Mucosa of stomach (tissue), 1 donor: Measurements from ENCODE around the gene HOMEZ.
"Not testable (repeated sequence)": the region's sequence is repeated elsewhere in the genome, so short reads cannot be mapped to it uniquely, and the experiment has no call there.

Experiments
- H3K27me3 ChIP-seq: one replicate; pipeline ENCODE4 v1.7.0; 2013; ENCODE audit warnings: mild to moderate bottlenecking, low read length; ENCODE audit not compliant: control insufficient read depth, insufficient read depth
- H3K36me3 ChIP-seq: one replicate; pipeline ENCODE4 v1.7.0; 2013; ENCODE audit warnings: low read length; ENCODE audit not compliant: control insufficient read depth, insufficient read depth
- H3K4me1 ChIP-seq: one replicate; pipeline ENCODE4 v1.7.0; 2013; ENCODE audit warnings: mild to moderate bottlenecking, low read length; ENCODE audit not compliant: control insufficient read depth, insufficient read depth
- H3K4me3 ChIP-seq: one replicate; pipeline ENCODE4 v1.7.0; 2013; ENCODE audit warnings: low read length
- H3K9ac ChIP-seq: one replicate; pipeline ENCODE4 v1.7.0; 2013; ENCODE audit warnings: mild to moderate bottlenecking, low read length, moderate library complexity
- H3K9me3 ChIP-seq: one replicate; pipeline ENCODE4 v1.7.0; 2013; ENCODE audit warnings: mild to moderate bottlenecking, low read length, moderate library complexity; ENCODE audit not compliant: control insufficient read depth
- donor health status: Pancreatic carcinoma.

HOMEZ gene

DNA sequence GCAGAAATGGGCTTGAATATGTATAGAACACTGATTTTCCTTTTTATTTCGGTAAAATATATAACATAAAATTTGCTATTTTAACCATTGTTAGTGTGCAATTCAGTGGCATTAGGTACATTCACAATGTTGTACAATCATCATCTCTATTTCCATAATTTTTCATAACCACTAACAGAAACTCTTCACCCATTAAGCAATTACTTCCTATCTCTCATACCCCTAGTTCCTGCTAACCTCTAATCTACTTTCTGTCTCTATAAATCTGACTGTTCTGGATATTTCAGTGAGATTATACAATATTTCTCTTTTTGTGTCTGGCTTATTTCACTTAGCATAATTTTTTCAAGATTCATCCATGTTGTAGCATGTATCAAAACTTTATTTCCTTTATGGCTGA lies 57.1 kb downstream of the HOMEZ start:
- Histone ChIP-seq H3K27me3 (no peaks in the 10 kb centered on the region), H3K4me1 (no peaks in the 10 kb centered on the region), H3K36me3 (no peaks in the 10 kb centered on the region)

DNA sequence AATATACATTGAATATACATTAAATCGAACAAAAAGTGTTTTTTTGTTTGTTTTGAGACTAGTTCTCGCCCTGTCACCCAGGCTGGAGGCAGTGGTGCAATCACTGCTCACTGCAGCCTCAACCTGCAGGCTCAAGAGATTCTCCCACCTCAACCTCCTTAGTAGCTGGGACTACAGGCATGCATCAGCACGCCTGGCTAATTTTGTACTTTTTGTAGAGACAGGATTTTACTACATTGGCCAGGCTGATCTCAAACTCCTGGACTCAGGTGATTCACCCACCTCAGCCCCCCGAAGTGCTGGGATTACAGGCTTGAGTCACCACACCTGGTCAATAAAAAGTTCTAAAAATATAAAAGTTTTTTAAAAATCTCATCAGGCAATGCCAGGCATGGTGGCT lies 58.4 kb downstream of the HOMEZ start:
- Histone ChIP-seq H3K27me3 (no peaks in the 10 kb centered on the region), H3K4me1 (no peaks in the 10 kb centered on the region), H3K9me3 (no peaks in the 10 kb centered on the region), H3K9ac (no peak overlapping the region), H3K4me3 (no peak overlapping the region), H3K36me3 (no peaks in the 10 kb centered on the region)

More for the DNA sequence above, 57.1 kb downstream of the HOMEZ start:
- Histone ChIP-seq H3K9ac (no peak overlapping the region), H3K9me3 (no peaks in the 10 kb centered on the region), H3K4me3 (no peak overlapping the region)

DNA sequence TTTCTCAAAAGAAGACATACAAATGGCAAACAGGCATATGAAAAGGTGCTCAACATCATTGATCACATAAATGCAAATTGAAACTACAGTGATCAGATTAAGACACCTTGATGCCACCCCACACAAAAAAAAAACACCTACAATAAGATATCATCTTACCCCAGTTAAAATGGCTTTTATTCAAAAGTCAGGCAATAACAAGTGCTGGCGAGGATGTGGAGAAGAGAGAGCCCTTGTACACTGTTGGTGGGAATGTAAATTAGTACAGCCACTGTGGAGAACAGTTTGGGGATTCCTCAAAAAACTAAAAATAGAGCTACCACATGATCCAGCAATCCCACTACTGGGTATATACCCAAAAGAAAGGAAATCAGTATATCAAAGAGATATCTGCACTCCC lies 61.0 kb downstream of the HOMEZ start:
- not testable (repeated sequence) for H3K9ac ChIP-seq, H3K27me3 ChIP-seq, H3K4me3 ChIP-seq, H3K9me3 ChIP-seq, H3K36me3 ChIP-seq, H3K4me1 ChIP-seq
